IMR-90 (cell line): ENCODE data around the gene LRRC2. TPM values are rescaled to one million over a fixed set of nuclear protein-coding genes. Genes with fewer than 3 reads are reported as not detected.
A peak's percentile ranks its signal among the peaks of the same experiment; 100 is the strongest.

Source experiments
- ATAC-seq: fragments of 200-7000 bp; cut with Tn5 transposase; 2 replicates; pipeline ENCODE4 v1.9.1; 2020; ENCODE audit warnings: low read depth, mild to moderate bottlenecking, moderate library complexity
- BruUV-seq: library from RNA; stranded (reverse); fragments of 400-500 nt; replicated peaks from 2 replicates; lab custom pipeline; 2021; lab: Mats Ljungman, UMichigan
- CTCF ChIA-PET: fragments of 300-600 bp; formaldehyde crosslinking; extraction: SDS; loops from one replicate; lab custom pipeline; 2021; ENCODE audit warnings: antibody characterized with exemption; lab: Yijun Ruan, JAX
- POLR2A ChIA-PET: fragments of 300-600 bp; sonication (Branson Sonifier 250); formaldehyde crosslinking; loops from one replicate; lab custom pipeline; 2022; ENCODE audit warnings: antibody characterized with exemption; ENCODE audit not compliant: unreplicated experiment; lab: Charles Lee
- DNase-seq: peaks from one replicate; pipeline ENCODE4 v3.0.0; 2013
- H2AFZ ChIP-seq: replicated peaks from 2 replicates; pipeline ENCODE3; 2013; ENCODE audit warnings: low read length, mild to moderate bottlenecking; ENCODE audit not compliant: poor library complexity
- H2AK5ac ChIP-seq: 2 replicates; pipeline ENCODE4 v1.6.1; 2013; ENCODE audit warnings: low read depth, low read length, inconsistent platforms
- H2AK9ac ChIP-seq: replicated peaks from 2 replicates; pipeline ENCODE3; 2013; ENCODE audit warnings: mild to moderate bottlenecking, low read depth, low read length, moderate library complexity; ENCODE audit not compliant: poor library complexity
- H2BK120ac ChIP-seq: 2 replicates; pipeline ENCODE4 v1.6.1; 2013; ENCODE audit warnings: low read depth, low read length, inconsistent platforms
- H2BK15ac ChIP-seq: 3 replicates; pipeline ENCODE4 v1.6.1; 2013; ENCODE audit warnings: low read depth, low read length, inconsistent platforms
- H2BK20ac ChIP-seq: 2 replicates; pipeline ENCODE4 v1.6.1; 2013; ENCODE audit warnings: low read depth, mild to moderate bottlenecking, inconsistent platforms, low read length, moderate library complexity
- H2BK5ac ChIP-seq: 2 replicates; pipeline ENCODE4 v1.6.1; 2013; ENCODE audit warnings: mild to moderate bottlenecking, low read depth, low read length, inconsistent platforms; ENCODE audit not compliant: poor library complexity, severe bottlenecking
- H3K14ac ChIP-seq: replicated peaks from 2 replicates; pipeline ENCODE4 v1.6.1; 2013; ENCODE audit warnings: low read depth, low read length, inconsistent platforms
- H3K18ac ChIP-seq: 2 replicates; pipeline ENCODE4 v1.6.1; 2013; ENCODE audit warnings: low read depth, low read length, control low read depth
- H3K23ac ChIP-seq: 2 replicates; pipeline ENCODE4 v1.6.1; 2013; ENCODE audit warnings: low read depth, low read length, inconsistent platforms
- H3K27ac ChIP-seq: 2 replicates; pipeline ENCODE4 v1.5.1; 2013; ENCODE audit warnings: mild to moderate bottlenecking, control low read depth, low read length; ENCODE audit not compliant: insufficient read depth
- H3K27me3 ChIP-seq: 2 replicates; pipeline ENCODE4 v1.6.1; 2013; ENCODE audit warnings: low read length; ENCODE audit not compliant: control insufficient read depth, insufficient read depth
- H3K36me3 ChIP-seq: 2 replicates; pipeline ENCODE4 v1.6.1; 2013; ENCODE audit warnings: low read length, mixed read lengths; ENCODE audit not compliant: control insufficient read depth, insufficient read depth
- H3K4ac ChIP-seq: 2 replicates; pipeline ENCODE4 v1.6.1; 2013; ENCODE audit warnings: low read depth, low read length, inconsistent platforms
- H3K4me1 ChIP-seq: 2 replicates; pipeline ENCODE4 v1.6.1; 2013; ENCODE audit warnings: low read length, mixed read lengths; ENCODE audit not compliant: control insufficient read depth, insufficient read depth
- H3K4me2 ChIP-seq: 2 replicates; pipeline ENCODE4 v1.6.1; 2013; ENCODE audit warnings: low read depth, mild to moderate bottlenecking, control low read depth, low read length, moderate library complexity
- H3K4me3 ChIP-seq: 2 replicates; pipeline ENCODE4 v1.5.1; 2013; ENCODE audit warnings: low read depth, mild to moderate bottlenecking, control low read depth, low read length, moderate library complexity; ENCODE audit not compliant: insufficient read depth
- H3K56ac ChIP-seq: 2 replicates; pipeline ENCODE4 v1.6.1; 2013; ENCODE audit warnings: low read length, inconsistent platforms; ENCODE audit not compliant: insufficient read depth; ENCODE audit errors: extremely low read depth
- H3K79me1 ChIP-seq, 2 experiments: 2 replicates each; pipeline ENCODE4 v1.6.1; 2013; ENCODE audit warnings: low read length in 2 of 2, inconsistent platforms in 1 of 2, low read depth in 1 of 2
- H3K9ac ChIP-seq: 2 replicates; pipeline ENCODE4 v1.6.1; 2013; ENCODE audit warnings: low read depth, low read length, control low read depth
- H3K9me1 ChIP-seq: 2 replicates; pipeline ENCODE4 v1.6.1; 2013; ENCODE audit warnings: low read length, inconsistent platforms; ENCODE audit not compliant: insufficient read depth
- H3K9me3 ChIP-seq: 2 replicates; pipeline ENCODE4 v1.6.1; 2013; ENCODE audit warnings: low read length; ENCODE audit not compliant: control insufficient read depth, insufficient read depth
- H4K20me1 ChIP-seq: 2 replicates; pipeline ENCODE4 v1.6.1; 2013; ENCODE audit warnings: low read length, inconsistent platforms; ENCODE audit not compliant: insufficient read depth
- H4K5ac ChIP-seq: 2 replicates; pipeline ENCODE4 v1.6.1; 2013; ENCODE audit warnings: mild to moderate bottlenecking, low read depth, low read length, control low read depth
- H4K8ac ChIP-seq, 2 experiments: 2 replicates each; pipeline ENCODE4 v1.6.1; 2013; ENCODE audit warnings: low read depth in 2 of 2, low read length in 2 of 2, control low read depth in 1 of 2, inconsistent platforms in 1 of 2
- H4K91ac ChIP-seq: 2 replicates; pipeline ENCODE4 v1.6.1; 2013; ENCODE audit warnings: low read depth, low read length, inconsistent platforms; ENCODE audit not compliant: insufficient read depth
- BHLHE40 ChIP-seq: fragments of 150-350 bp; IDR thresholded peaks from 2 replicates; pipeline ENCODE4 v1.6.1; 2016; ENCODE audit warnings: mild to moderate bottlenecking, low read depth, low read length
- CEBPB ChIP-seq: IDR thresholded peaks from 2 replicates; pipeline ENCODE4 v1.6.1; 2012; ENCODE audit warnings: low read depth, low read length, improper control_type of control experiment
- WGBS, 2 experiments: methylation state at CpG; one replicate each; pipeline versions ENCODE4 v1.1.5 to v1.1.7; 2013; ENCODE audit warnings: missing lambda C conversion rate in 2 of 2; ENCODE audit not compliant: insufficient read length in 1 of 2; ENCODE audit errors: extremely low coverage in 2 of 2; 5-methylcytosine and 5-hydroxymethylcytosine counted together
- dilution Hi-C: fragments of 300-500 bp; cut with HindIII; formaldehyde crosslinking; loops from one replicate; pipeline ENCODE4 v1.14.3; 2018; ENCODE audit warnings: low sequenced_read_pairs; ENCODE audit not compliant: unreplicated experiment
- in situ Hi-C: fragments of 300-500 bp; cut with MboI; formaldehyde crosslinking; loops from 3 replicates; pipeline ENCODE4 v1.14.3; 2019; ENCODE audit warnings: low sequenced_read_pairs, inconsistent platforms, mixed read lengths
- intact Hi-C: fragments of 100-400 bp; cut with micrococcal nuclease; formaldehyde crosslinking; loops from 2 replicates; pipeline ENCODE4 v1.10.0; 2022
- polyA plus RNA-seq, 3 experiments: library from polyadenylated mRNA; depleted of rRNA; stranded (reverse); fragments of >200 nt; gene quantifications; 2 replicates each; pipeline ENCODE4 v1.2.3, GENCODE V29; 2012; ENCODE audit warnings: low replicate concordance in 1 of 3
- total RNA-seq: library from RNA; depleted of rRNA; stranded (reverse); fragments of >200 nt; gene quantifications from 2 replicates; pipeline ENCODE4 v1.2.3, GENCODE V29; 2012

LRRC2 gene
- total and polyA plus RNA-seq, 2 of the 4 experiments (the other 2 are of a cell fraction) = 2.9 to 4.1 TPM

GRCh38 chr3:46503200-46503874, 62.8 kb downstream of the LRRC2 start:
- intact Hi-C loops = no loop called here
- peak overlapping the region; percentile 93 for H3K14ac ChIP-seq
- H4K91ac ChIP-seq = peak overlapping the region; percentile 98
- DNase-seq (peak; percentile 23), ATAC-seq (peak; percentile 76)
- peak overlapping the region; percentile 68 for H3K56ac ChIP-seq
- BruUV-seq = no TSS peak
- dilution Hi-C loops = no loop called here
- peak overlapping the region; percentile 81 for H2AFZ ChIP-seq
- no CpG with 5 or more reads among the region's 7 CpGs for WGBS, 2 experiments
- peak overlapping the region; percentile 38 for H3K9ac ChIP-seq
- H2BK15ac ChIP-seq = peak overlapping the region; percentile 99; the same call in 2 of the 3 replicates
- H4K20me1 ChIP-seq = no peaks in the 10 kb centered on the region
- peak overlapping the region; percentile 98 for H3K18ac ChIP-seq
- ChIA-PET CTCF (interaction anchor here (0.6 to 1.2 kb wide), 4 partner anchors 10 to 62 kb away, joined by 3 to 6 read pairs (median 3); no protein-coding TSS in a partner anchor), POLR2A (no interaction called here)
- H4K8ac ChIP-seq = peak overlapping the region; percentile 74 to 81
- no peaks in the 10 kb centered on the region for H3K27me3 ChIP-seq
- in situ Hi-C loops = no loop called here
- peak overlapping the region; percentile 98 for H2BK120ac ChIP-seq
- no peaks in the 10 kb centered on the region for H3K9me3 ChIP-seq
- H4K5ac ChIP-seq = peak overlapping the region; percentile 98
- peak overlapping the region; percentile 98 for H3K4ac ChIP-seq
- H3K23ac ChIP-seq = peak overlapping the region; percentile 79
- H3K36me3 ChIP-seq = no peaks in the 10 kb centered on the region
- peaks cover 30% of the 10 kb centered on the region for H3K4me1 ChIP-seq
- H3K27ac ChIP-seq = peak overlapping the region; percentile 96
- H2BK5ac ChIP-seq = peak overlapping the region; percentile 91
- H2AK9ac ChIP-seq = peak overlapping the region; percentile 70
- H3K79me1 ChIP-seq = no peaks in the 10 kb centered on the region
- peak overlapping the region; percentile 98 for H2BK20ac ChIP-seq
- H2AK5ac ChIP-seq = peak overlapping the region; percentile 96
- no peak overlapping the region for H3K4me3 ChIP-seq
- H3K4me2 ChIP-seq = peak overlapping the region; percentile 14; the same call in 1 of the 2 replicates
- H3K9me1 ChIP-seq = peaks cover 29% of the 10 kb centered on the region
- TF ChIP-seq CEBPB = no peak
- TF ChIP-seq BHLHE40 = peak; percentile 28; the same call in 1 of the 2 replicates
